Right forelimb (tissue), 1 donor: ENCODE results near the gene CACNB1.

Experiments
- DNase-seq: peaks from one replicate; pipeline ENCODE4 v3.0.0-alpha.2; 2018

The CACNB1 gene

GRCh38 chr17:39197380-39198185 is at the start of gene CACNB1:
Gene CACNB1 (minus strand): TSS chr17:39197669. CDS start chr17:39197495, 174 bp downstream.
- peak; percentile 89 for DNase-seq

- no peak for DNase-seq
Measured at GRCh38 chr17:39246274-39246673, 48.8 kb upstream of the CACNB1 start.

- DNase-seq, result peak; percentile 92
Measured at GRCh38 chr17:39244600-39245570, 47.4 kb upstream of the CACNB1 start.

- DNase-seq, result no peak
Measured at GRCh38 chr17:39244016-39244599, 46.6 kb upstream of the CACNB1 start.

GRCh38 chr17:39243155-39243554 is 45.7 kb upstream of the CACNB1 start:
- no peak for DNase-seq

- DNase-seq, result no peak
Measured at GRCh38 chr17:39240631-39241030, 43.2 kb upstream of the CACNB1 start.

GRCh38 chr17:39239640-39240314 is 42.3 kb upstream of the CACNB1 start:
- no peak for DNase-seq

GRCh38 chr17:39238311-39238972 is 41.0 kb upstream of the CACNB1 start:
- DNase-seq, result no peak

GRCh38 chr17:39237586-39237985 is 40.1 kb upstream of the CACNB1 start:
- no peak for DNase-seq

GRCh38 chr17:39236981-39237441 is 39.5 kb upstream of the CACNB1 start:
- no peak for DNase-seq

- no peak for DNase-seq
Measured at GRCh38 chr17:39236450-39236927, 39.0 kb upstream of the CACNB1 start.

GRCh38 chr17:39235555-39236449 is 38.3 kb upstream of the CACNB1 start:
- DNase-seq, result no peak

- no peak for DNase-seq
Measured at GRCh38 chr17:39231591-39232551, 34.4 kb upstream of the CACNB1 start.

GRCh38 chr17:39231091-39231561 is 33.7 kb upstream of the CACNB1 start:
- DNase-seq, result no peak

GRCh38 chr17:39230361-39230760 is 32.9 kb upstream of the CACNB1 start:
- DNase-seq, result no peak

- DNase-seq, result no peak
Measured at GRCh38 chr17:39229274-39229913, 31.9 kb upstream of the CACNB1 start.

GRCh38 chr17:39227364-39227919 is 30.0 kb upstream of the CACNB1 start:
- DNase-seq, result no peak

- DNase-seq, result peak; percentile 88
Measured at GRCh38 chr17:39225959-39226683, 28.7 kb upstream of the CACNB1 start.
